SK-N-DZ (cell line): ENCODE data around the gene CLSTN2. TPM values are rescaled to one million over a fixed set of nuclear protein-coding genes. Genes with fewer than 3 reads are reported as not detected.

Experiments
- DNase-seq: peaks from one replicate; pipeline ENCODE4 v3.0.0-alpha.2; 2015; ENCODE audit warnings: low spot score
- polyA plus RNA-seq, 2 experiments: library from polyadenylated mRNA; depleted of rRNA; stranded (reverse); fragments of >200 nt; gene quantifications; 2 replicates each; pipeline ENCODE4 v1.2.3, GENCODE V29; 2014

Gene CLSTN2
- 0.06 and 0.17 TPM in 2 replicates for polyA plus RNA-seq (2014; cell fraction: cytosol; rRNA removed)
- polyA plus RNA-seq (2014; cell fraction: nucleus; rRNA removed): 0.06 and 0.61 TPM in 2 replicates

- peak; percentile 28 for DNase-seq
Observed at GRCh38 chr3:139935016-139935865, at the start of gene CLSTN2. Gene CLSTN2 (plus strand): TSS chr3:139935185.

DNA sequence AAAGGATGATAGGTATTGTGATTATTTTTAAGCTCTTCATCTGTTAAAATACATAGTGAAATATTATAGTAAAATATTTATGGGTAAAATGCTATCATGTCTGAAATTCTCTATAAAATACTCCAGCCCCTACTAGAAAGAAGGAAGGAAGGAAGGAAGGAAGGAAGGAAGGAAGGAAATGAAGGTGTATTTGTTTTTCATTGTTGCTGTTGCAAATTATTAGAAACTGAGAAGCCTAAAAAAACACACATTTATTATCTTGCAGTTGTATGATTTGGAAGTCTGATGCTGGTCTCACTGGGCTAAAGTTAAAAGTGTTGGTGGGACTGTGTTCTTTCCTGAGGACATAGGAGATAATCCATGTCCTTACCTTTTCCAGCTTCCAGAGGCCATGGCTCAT is 47.6 kb upstream of the CLSTN2 start:
- DNase-seq: no peak

GRCh38 chr3:139888561-139889140 is 46.3 kb upstream of the CLSTN2 start:
- no peak for DNase-seq

- no peak for DNase-seq
Observed at GRCh38 chr3:139893267-139893962, 41.6 kb upstream of the CLSTN2 start.

DNA sequence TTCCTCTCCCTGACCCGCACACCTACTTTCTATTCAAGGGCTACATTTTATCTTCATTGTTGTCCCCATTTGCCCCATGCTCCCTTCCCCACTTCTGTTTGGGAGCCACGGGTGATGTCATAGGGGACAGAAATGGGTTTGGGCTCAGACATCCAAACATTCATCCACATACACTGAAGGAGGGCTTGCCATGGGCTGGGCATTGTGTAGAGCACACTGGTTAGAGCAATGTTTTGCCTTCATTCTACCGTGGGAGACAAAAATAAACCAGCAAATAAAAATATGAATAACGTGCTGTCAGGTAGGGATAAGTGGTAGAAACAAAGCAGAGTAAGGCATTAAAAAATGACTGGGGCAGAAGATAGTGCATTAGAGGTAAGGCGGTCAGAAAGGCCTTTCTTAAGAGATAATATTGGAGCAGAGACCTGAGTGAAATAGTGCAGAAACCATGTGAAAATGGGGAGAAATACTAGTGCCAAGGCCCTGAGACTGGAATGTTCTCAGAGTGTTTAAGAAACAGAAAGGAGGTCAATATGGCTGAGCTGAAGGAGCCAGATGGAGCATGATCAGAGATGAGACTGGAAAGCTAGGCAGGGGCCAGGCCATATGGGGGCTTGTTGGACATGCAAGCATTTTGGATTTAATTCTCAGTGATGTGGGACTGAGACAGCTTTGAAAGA is 40.9 kb upstream of the CLSTN2 start:
- DNase-seq: no peak

DNA sequence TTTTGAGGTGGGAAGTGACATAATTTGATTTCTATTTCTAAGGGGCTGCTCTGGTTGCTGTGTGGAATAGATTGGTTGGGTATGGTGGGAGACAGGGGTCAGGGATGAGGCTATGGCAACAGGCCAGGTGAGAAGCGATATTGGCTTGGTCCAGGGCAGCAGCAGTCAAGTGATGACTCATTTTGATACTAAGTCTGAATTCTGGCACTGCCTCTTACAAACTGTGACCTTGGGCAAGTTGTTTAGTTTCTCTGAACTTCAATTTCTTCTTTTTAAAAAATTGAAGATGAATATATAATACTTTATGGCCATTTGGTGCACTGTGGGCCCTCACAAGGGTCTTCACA is 40.4 kb upstream of the CLSTN2 start:
- no peak for DNase-seq

DNA sequence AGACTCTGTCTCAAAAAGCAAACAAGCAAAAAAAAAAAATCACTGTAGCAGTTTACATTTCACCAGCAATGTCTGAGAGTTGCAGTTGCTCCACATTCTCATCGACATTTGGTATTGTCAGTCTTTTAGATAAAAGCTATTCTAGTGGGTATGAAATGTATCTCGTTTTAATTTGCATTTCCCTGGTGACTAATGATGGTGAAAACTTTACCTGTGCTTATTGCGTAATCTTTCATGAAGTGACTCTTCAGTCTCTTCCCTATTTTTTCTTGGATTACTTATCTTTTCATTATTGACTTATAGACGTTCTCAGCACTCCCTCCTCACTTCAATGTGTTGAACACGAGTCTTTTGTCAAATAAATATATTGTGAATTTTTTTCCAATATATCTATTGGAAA is 37.2 kb upstream of the CLSTN2 start:
- no peak for DNase-seq

- DNase-seq: no peak
Observed at GRCh38 chr3:139906418-139906817, 28.6 kb upstream of the CLSTN2 start.

- DNase-seq: no peak
Observed at GRCh38 chr3:139909811-139910210, 25.2 kb upstream of the CLSTN2 start.

DNA sequence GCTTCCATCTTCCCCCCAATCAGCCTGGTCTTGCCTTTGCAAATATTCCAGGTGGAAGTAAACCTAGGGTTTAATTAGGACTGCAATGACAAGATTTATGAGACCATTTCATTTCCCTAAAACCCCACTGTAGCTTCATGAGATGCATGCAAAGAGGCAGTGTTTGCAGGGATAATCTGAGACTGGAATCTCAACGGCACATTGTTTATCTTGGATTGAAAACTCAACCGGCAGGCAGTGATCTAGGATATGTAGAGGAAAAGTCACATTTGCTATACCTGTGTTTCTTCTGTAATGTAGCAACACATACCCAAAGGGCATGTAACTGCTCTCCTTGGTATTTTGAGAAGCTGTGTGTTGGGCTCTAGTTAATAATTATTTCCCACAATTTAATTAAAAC is 18.7 kb upstream of the CLSTN2 start:
- DNase-seq: no peak

DNA sequence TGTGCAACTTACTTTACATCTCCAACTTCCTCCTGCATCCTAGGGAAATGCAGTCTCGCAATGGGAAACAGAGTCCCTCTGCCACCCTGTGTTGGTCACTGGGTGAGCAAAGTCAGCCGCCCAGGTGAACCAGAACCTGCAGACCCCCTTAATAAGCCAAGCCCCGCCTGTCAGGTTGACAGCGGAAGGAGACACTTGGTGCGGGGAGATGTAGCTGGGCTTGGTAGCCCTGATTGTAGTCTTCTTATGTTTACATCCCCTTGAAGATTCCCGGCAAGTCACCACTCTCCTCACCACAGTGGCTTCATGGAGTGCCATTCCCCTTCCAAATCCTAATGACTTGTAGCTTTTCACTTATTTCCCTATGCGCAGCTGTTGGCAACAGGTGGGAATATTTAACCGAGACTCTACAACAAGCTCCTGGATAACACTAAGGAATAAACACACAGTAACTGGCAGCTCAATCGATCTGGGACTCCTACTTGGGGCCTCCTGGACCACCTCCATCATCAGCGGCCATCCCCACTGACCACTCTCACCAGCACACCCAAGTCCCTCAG is 17.7 kb upstream of the CLSTN2 start:
- no peak for DNase-seq

DNA sequence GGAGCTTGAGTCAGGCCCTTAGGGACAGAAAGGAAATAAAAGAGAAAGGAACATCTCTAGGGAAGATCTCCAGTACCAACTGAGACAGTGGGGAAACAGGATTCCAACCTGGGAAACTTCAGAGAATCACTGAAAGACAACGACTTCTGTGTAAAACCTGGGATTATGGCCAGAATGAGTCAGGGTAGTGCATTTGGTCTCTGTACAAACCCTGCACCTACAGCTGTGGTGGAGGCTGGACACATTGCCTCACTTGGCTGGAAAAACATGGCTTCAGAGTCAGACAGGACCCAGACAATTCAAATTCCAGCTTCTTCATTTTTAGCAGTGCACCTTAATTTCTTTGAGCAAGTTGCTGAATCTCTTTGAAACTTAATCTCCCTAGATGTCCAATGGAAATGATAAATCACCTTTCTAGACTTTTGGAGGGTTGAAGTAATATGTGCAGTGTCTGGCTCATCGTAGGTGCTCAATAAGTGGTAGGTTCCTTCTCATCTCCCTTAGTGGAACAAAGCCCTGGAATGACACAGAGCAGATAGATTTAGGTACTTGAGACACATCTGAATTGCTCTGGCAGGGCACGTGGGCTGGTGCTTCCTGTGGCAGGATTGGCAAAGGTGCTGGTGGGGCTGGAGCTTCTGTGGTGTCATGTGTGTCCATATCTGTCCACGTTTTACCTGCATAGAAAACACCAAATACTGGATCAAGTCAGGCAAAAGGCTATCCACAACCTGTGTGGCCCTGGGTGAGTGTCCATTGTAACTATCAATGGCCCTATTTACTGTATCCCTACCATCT is 6.1 kb upstream of the CLSTN2 start:
- no peak for DNase-seq

DNA sequence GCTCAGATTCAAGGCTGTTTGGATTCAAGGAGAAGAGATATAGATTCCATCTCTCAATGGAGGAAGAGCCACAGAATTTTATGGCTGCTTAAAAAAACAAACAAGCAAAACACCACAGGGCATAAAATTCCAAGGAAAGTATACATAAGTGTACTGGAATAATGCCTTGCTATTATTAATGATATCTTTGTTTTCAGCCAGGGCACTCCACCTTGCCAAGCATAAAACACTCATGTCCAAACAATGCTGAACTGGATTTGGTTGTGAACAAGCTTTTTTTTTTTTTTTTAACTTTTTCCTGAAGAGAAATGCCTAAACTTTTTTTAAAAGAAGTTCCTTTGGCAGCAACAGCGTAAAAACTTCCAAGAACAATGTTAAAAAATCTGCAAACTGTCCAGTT is 4.8 kb upstream of the CLSTN2 start:
- DNase-seq: no peak

DNA sequence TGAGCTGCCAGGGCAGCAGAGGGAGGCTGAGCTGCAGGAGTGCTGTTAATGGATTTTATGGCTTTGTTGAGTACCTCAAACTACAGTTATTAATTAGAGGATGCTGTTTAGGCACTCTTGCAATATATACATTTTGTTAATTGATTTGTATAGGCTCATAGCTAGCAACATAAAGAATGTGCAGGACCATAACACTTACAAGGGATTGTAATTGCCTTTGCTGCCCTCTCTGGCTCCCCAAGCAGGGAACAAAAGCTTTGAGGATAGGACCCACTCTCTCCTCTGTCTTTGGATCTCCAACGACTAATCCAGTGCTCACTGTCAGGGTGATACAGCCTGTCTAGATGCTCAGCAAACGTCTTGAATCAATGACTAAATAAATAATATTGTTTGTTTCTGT is 1.2 kb upstream of the CLSTN2 start:
- no peak for DNase-seq

DNA sequence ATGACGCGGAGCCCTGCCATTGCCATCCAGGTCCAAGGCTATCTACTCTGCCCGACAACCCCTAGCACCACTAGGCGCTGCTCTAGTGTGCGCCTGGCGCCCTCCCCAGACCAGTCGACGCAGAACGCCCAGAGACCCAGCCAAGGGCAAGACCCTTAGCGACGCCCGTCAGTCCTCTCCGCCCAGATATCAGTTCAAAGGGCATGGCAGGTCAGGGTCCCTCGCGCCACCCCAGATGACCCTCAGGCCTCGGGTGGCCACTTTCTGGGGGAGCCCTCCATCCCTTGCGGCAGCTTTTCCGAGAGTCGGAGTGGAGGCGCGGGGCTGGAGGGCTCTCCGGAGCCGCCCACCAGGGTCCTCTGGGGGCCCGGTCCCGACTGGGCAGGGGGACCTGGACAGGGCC is 371 bp upstream of the CLSTN2 start:
- peak; percentile 30 for DNase-seq

DNA sequence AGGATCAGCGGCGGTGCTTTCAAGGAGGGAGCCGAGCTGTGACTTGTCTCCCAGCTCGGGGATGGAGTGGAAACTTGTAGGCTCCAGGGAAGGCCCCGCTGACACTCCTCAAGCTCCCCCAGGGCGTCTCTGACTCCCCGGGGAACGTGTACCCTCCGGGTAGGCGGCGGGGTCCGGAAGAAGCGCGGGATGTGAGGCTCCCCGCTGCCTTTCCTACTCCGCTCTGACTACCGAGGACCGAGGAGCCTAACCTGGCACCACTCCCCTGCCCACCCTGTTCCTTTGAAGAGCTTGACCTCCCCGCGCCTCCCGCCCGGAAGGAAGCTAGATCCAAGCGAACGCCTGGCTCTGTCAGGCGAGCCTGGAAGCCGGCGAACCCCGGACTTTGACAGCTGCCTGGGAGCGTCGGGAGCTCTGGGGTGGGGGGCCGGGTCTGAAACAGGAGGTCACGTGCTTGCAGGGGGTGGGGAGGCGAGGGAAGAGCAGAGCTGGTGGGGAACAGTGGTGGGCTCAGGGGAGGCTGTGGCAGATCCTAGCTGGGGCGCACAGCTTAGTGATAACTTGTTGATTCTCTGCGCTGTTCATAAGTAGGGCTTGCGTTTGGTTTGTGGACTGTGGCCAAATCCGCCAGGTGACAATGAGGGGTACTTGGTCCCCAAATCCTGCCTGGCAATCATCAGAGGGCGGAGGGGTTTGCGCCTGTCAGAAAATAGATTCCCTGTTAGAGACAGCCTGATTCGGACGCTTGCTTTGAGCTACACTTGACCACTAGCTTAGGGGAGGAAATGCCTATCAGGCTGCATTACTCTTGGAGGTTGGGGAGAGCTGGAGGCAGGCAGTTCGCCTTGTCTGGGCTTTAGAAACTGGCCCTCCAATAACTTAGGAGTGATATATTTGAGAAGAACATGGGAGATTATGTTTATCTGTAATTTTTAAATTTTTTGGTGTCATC is 1.2 kb downstream of the CLSTN2 start:
- no peak for DNase-seq

- DNase-seq: peak; percentile 20
Observed at GRCh38 chr3:139937674-139938279, 2.8 kb downstream of the CLSTN2 start.

GRCh38 chr3:139939681-139940190 is 4.8 kb downstream of the CLSTN2 start:
- DNase-seq: no peak

- DNase-seq: no peak
Observed at GRCh38 chr3:139940622-139941021, 5.6 kb downstream of the CLSTN2 start.
